Amygdala (tissue), 56 donors: ENCODE data around the gene TRIM56.
"Not testable (repeated sequence)": the region's sequence is repeated elsewhere in the genome, so short reads cannot be mapped to it uniquely, and the experiment has no call there.

ENCODE experiments used
- DNase-seq, 56 donors: peaks; one replicate each; lab custom pipeline; 2025; lab: John Stamatoyannopoulos, UW

TRIM56 gene

GRCh38 chr7:101128040-101128834 lies 43.0 kb downstream of the TRIM56 start:
- no peak for DNase-seq

GRCh38 chr7:101129603-101130117 lies 44.4 kb downstream of the TRIM56 start:
- DNase-seq = no peak

- DNase-seq = not testable (repeated sequence)
Observed at GRCh38 chr7:101132626-101133600, 47.6 kb downstream of the TRIM56 start.

GRCh38 chr7:101133621-101134398 lies 48.5 kb downstream of the TRIM56 start:
- no peak for DNase-seq

GRCh38 chr7:101134399-101134980 lies 49.2 kb downstream of the TRIM56 start:
- peak in 1 of 56 donors; percentile 21 for DNase-seq

- no peak for DNase-seq
Observed at GRCh38 chr7:101137651-101138212, 52.5 kb downstream of the TRIM56 start.

GRCh38 chr7:101138213-101138870 lies 53.1 kb downstream of the TRIM56 start:
- DNase-seq = peak in 26 of 56 donors; percentile 7 to 65 (median 32)

GRCh38 chr7:101140339-101140699 lies 55.0 kb downstream of the TRIM56 start:
- no peak for DNase-seq

- no peak for DNase-seq
Observed at GRCh38 chr7:101140746-101141382, 55.6 kb downstream of the TRIM56 start.
